Activated CD8-positive, alpha-beta T cell treated with anti-CD3 and anti-CD28 coated beads, Interleukin-2, amount 10 ng/mL, durations not matched to agents 7 days and 5 days (primary cell): ENCODE measurements around the gene BRD4. TPM values are rescaled to one million over a fixed set of nuclear protein-coding genes. Genes with fewer than 3 reads are reported as not detected.

Source experiments
- ATAC-seq: fragments of 150-1000 bp; cut with Tn5 transposase; one replicate; pipeline ENCODE4 v1.10.0; 2021; ENCODE audit warnings: moderate library complexity
- CTCF ChIA-PET: fragments of 350-600 bp; sonication (Branson Sonifier 250); formaldehyde crosslinking; loops from one replicate; lab custom pipeline; 2021; ENCODE audit warnings: antibody characterized with exemption; lab: Charles Lee
- POLR2A ChIA-PET: fragments of 350-600 bp; sonication (Branson Sonifier 250); formaldehyde crosslinking; loops from one replicate; lab custom pipeline; 2021; ENCODE audit warnings: antibody characterized with exemption; lab: Charles Lee
- DNase-seq: peaks from one replicate; pipeline ENCODE4 v3.0.0-alpha.2; 2020
- H3K27ac Mint-ChIP-seq: one replicate; pipeline ENCODE4 v1.8.0; 2021; ENCODE audit warnings: mild to moderate bottlenecking, mixed read lengths
- H3K27me3 Mint-ChIP-seq: one replicate; pipeline ENCODE4 v1.8.0; 2021; ENCODE audit warnings: low read depth, mixed read lengths
- H3K36me3 Mint-ChIP-seq: one replicate; pipeline ENCODE4 v1.8.0; 2021; ENCODE audit warnings: low read depth, mixed read lengths
- H3K4me1 Mint-ChIP-seq: one replicate; pipeline ENCODE4 v1.8.0; 2021; ENCODE audit warnings: low read depth, mixed read lengths
- H3K4me3 Mint-ChIP-seq: one replicate; pipeline ENCODE4 v1.8.0; 2021; ENCODE audit warnings: mild to moderate bottlenecking, mixed read lengths
- H3K9me3 Mint-ChIP-seq: one replicate; pipeline ENCODE4 v1.8.0; 2022; ENCODE audit warnings: mixed read lengths; ENCODE audit not compliant: insufficient read depth
- total RNA-seq, 2 experiments: library from RNA; stranded (reverse); gene quantifications; one replicate each; pipeline ENCODE4 v1.2.3, GENCODE V29; 2021

BRD4 gene
- total RNA-seq, 2 experiments from 2014 or later, result 102 to 108 TPM

DNA sequence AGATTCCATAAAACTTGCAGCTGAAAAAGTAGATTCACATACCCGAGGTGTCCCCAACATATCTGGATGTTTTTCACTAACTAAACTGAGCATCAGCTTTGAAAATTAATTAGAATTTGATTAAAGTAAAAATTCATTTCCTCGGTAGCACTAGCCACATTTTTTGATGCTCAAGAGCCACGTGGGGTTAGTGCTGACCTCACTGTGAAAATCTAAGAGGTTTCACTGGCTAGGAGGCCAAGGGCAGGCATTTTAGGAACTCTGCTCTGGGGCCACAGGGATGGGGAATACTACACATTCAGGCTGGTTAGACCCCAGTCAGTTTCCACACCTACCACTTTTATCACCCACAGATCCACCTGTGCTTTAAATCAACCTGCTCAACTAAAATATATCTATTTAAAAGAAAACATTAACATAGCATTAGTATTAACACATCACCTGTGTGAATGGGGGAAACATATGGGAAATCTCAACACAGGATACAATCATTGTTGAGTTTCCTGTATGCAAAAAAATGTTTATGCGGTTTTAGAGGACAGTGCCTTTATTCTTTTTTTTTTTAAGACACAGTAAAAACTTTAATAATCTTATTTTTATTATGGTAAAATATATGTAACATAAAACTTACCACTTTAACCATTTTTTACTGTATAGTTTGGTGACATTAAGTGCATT lies 45.5 kb downstream of the BRD4 start:
- no peaks in the 10 kb centered on the region for H3K9me3 Mint-ChIP-seq
- DNase-seq, result no peak
- CTCF ChIA-PET, result interaction anchor here (1.8 kb wide), 1 partner anchor 17 kb away, joined by 4 read pairs; no protein-coding TSS in a partner anchor
- H3K27ac Mint-ChIP-seq, result no peak overlapping the region
- ATAC-seq, result no peak
- no peaks in the 10 kb centered on the region for H3K27me3 Mint-ChIP-seq
- peaks cover 4% of the 10 kb centered on the region for H3K36me3 Mint-ChIP-seq
- POLR2A ChIA-PET, result no interaction called here
- H3K4me3 Mint-ChIP-seq, result no peak overlapping the region
- peaks cover 92% of the 10 kb centered on the region for H3K4me1 Mint-ChIP-seq

DNA sequence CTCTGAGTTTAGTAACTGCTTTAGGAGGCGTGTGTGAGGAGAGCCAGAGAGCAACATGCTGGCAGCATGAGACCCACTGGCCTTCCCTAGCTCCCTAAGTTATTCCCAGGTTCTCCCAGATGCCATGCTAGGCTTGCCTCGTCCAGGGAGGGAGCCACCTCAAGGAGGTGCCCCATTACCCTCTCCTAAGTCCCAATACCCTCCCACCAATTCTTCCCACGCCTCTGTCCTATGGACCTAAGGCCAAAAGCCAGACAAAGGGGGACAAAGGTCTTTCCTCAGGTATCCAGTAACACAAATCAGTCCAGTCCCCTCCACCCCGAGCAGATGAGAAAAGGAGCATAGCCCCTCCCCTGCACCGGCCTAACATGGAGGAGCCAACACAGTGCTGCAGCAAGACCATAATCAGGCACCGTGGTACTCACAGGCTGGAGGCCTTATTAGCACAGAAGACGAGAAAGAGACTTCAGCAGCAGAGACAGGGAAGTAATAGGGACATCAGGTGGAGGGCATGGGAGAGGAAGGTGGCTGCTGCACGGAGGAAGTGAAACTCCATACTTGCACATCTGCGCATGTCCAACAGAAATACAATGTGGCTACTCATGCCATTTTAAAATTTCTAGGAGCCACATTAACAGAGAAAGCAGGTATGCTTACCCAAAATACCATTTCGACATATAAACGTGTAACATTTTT lies 46.3 kb downstream of the BRD4 start:
- H3K27me3 Mint-ChIP-seq, result no peaks in the 10 kb centered on the region
- H3K4me3 Mint-ChIP-seq, result no peak overlapping the region
- H3K27ac Mint-ChIP-seq, result peak overlapping the region; percentile 58
- H3K36me3 Mint-ChIP-seq, result peaks cover 3% of the 10 kb centered on the region
- CTCF ChIA-PET, result interaction anchor here (1.8 kb wide), 1 partner anchor 17 kb away, joined by 4 read pairs; no protein-coding TSS in a partner anchor
- DNase-seq, result no peak
- peaks cover 84% of the 10 kb centered on the region for H3K4me1 Mint-ChIP-seq
- POLR2A ChIA-PET, result interaction anchor here (1.5 kb wide), 1 partner anchor 47 kb away, joined by 4 read pairs; no protein-coding TSS in a partner anchor
- no peaks in the 10 kb centered on the region for H3K9me3 Mint-ChIP-seq
- no peak for ATAC-seq

DNA sequence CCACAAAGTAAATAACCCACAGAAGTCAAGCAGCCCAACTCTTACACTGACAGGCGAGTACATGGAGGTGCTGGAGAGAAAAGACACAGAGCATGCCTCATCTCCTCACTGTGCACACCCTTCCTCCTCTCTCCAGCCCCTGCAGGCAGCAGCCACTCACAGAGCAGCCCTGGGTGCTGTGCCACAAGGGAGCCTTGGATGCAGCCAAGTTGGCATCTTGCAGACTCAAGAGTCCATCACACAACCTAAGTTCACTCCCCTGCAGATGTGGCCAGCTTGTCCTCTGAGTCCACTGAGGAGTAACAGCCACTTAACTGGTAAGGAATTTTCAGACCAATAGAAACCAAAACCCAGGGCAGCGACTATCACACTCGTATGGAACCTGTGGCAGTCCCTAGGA lies 47.4 kb downstream of the BRD4 start:
- Mint-ChIP-seq H3K36me3 (peaks cover 3% of the 10 kb centered on the region), H3K27me3 (no peaks in the 10 kb centered on the region), H3K4me1 (peaks cover 83% of the 10 kb centered on the region), H3K27ac (peak overlapping the region; percentile 43), H3K9me3 (no peaks in the 10 kb centered on the region), H3K4me3 (no peak overlapping the region)
- ChIA-PET CTCF (interaction anchor here (1.1 kb wide), 1 partner anchor 24 kb away, joined by 3 read pairs; no protein-coding TSS in a partner anchor), POLR2A (interaction anchor here (1.4 to 1.5 kb wide), 2 partner anchors 12 to 48 kb away, joined by 3 to 4 read pairs; no protein-coding TSS in a partner anchor)
- DNase-seq (no peak), ATAC-seq (no peak)

DNA sequence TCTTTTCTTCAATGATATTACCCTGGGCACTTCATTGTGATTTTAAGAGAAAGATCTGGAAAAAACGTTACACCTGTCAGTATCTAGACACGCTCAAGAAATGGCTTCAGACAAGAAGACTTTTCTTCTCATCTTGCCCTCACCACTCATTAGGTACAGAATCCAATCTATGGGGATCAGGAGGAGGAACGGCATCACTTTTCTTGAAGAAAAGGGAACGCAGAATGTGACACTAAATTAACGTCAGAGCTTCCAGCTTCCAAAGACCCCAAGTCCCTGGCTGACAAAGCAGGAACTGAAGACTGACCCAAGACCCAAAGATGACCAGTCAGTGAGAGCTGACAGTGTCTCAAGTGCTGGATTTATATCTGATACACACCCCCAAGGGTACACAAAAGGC lies 48.2 kb downstream of the BRD4 start:
- ChIA-PET CTCF (interaction anchor here (0.7 to 1.4 kb wide), 3 partner anchors 23 to 192 kb away, joined by 3 read pairs; partner anchors contain the start of gene AKAP8L), POLR2A (interaction anchor here (1.4 kb wide), 1 partner anchor 13 kb away, joined by 3 read pairs; no protein-coding TSS in a partner anchor)
- ATAC-seq, result no peak
- Mint-ChIP-seq H3K27ac (no peak overlapping the region), H3K4me3 (no peak overlapping the region), H3K36me3 (peaks cover 3% of the 10 kb centered on the region), H3K9me3 (no peaks in the 10 kb centered on the region), H3K27me3 (no peaks in the 10 kb centered on the region), H3K4me1 (peaks cover 84% of the 10 kb centered on the region)
- no peak for DNase-seq

DNA sequence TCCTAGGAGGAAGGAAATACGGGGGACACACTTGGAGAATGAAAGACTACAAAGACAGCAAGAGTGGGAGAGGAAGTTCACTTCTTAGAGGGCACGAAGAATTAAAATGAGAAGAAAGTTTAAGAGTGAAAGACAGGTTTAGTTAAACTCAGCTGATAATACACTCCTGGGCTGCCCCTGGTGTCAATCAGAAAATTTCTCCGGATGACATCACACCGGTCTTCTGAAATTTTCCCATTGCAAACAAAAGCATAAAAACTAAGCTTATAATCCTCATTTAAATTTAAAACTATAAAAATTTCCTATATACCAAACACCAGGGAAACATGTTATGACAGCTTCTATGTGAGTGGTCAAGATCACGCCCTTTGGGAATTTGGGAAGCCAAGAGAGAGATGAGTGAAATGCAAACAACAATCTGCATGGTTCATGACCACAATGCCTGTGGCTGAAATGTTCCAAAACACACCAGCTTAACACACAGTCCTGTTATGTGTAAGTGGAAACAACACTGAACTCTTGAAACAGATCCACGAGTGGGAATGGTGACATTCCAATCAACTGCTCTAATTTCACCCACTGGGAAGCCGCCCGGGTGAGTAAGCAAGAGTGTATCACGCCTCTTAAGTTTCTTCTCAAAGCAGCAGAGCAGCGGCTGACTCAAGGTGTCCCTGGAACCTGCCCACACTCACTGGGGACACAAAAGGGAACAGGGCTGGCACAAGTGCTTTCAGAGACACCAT lies 49.0 kb downstream of the BRD4 start:
- DNase-seq (no peak), ATAC-seq (no peak)
- peaks cover 78% of the 10 kb centered on the region for H3K4me1 Mint-ChIP-seq
- H3K36me3 Mint-ChIP-seq, result no peaks in the 10 kb centered on the region
- H3K4me3 Mint-ChIP-seq, result no peak overlapping the region
- POLR2A ChIA-PET, result interaction anchor here (0.5 to 1.5 kb wide), 3 partner anchors 8 to 54 kb away, joined by 3 to 5 read pairs (median 4); no protein-coding TSS in a partner anchor
- CTCF ChIA-PET, result interaction anchor here (0.7 to 2.0 kb wide), 5 partner anchors 14 to 191 kb away, joined by 3 to 8 read pairs (median 3); partner anchors contain the start of gene AKAP8L
- no peaks in the 10 kb centered on the region for H3K9me3 Mint-ChIP-seq
- peak overlapping the region; percentile 3 for H3K27ac Mint-ChIP-seq
- H3K27me3 Mint-ChIP-seq, result no peaks in the 10 kb centered on the region

DNA sequence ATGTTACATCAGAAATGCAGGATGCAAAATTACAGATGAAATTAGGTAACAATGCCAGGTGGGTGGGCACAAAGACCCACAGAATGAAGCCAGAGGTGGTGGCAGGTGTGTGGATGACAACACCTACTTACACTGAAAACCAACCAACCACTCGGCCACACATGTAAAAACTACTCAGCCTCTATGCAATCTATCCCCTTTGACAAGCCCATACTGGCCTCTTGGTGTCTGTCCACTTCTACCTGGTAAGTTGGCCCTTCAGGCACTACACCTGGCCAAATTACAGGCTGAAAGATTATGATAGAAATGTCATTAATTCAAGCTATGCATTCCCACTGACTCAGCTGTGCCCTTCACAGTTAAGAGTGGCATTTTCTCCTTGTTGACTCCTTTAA lies 50.0 kb downstream of the BRD4 start:
- CTCF ChIA-PET, result interaction anchor here (1.1 to 2.0 kb wide), 2 partner anchors 15 to 137 kb away, joined by 4 to 8 read pairs; partner anchors contain the start of gene AKAP8L
- Mint-ChIP-seq H3K36me3 (no peaks in the 10 kb centered on the region), H3K9me3 (no peaks in the 10 kb centered on the region), H3K27me3 (no peaks in the 10 kb centered on the region), H3K4me1 (peaks cover 68% of the 10 kb centered on the region), H3K4me3 (no peak overlapping the region), H3K27ac (peak overlapping the region; percentile 59)
- ATAC-seq (no peak), DNase-seq (no peak)
- POLR2A ChIA-PET, result interaction anchor here (0.7 to 1.5 kb wide), 3 partner anchors 9 to 136 kb away, joined by 3 to 5 read pairs (median 4); partner anchors contain the start of gene AKAP8L

DNA sequence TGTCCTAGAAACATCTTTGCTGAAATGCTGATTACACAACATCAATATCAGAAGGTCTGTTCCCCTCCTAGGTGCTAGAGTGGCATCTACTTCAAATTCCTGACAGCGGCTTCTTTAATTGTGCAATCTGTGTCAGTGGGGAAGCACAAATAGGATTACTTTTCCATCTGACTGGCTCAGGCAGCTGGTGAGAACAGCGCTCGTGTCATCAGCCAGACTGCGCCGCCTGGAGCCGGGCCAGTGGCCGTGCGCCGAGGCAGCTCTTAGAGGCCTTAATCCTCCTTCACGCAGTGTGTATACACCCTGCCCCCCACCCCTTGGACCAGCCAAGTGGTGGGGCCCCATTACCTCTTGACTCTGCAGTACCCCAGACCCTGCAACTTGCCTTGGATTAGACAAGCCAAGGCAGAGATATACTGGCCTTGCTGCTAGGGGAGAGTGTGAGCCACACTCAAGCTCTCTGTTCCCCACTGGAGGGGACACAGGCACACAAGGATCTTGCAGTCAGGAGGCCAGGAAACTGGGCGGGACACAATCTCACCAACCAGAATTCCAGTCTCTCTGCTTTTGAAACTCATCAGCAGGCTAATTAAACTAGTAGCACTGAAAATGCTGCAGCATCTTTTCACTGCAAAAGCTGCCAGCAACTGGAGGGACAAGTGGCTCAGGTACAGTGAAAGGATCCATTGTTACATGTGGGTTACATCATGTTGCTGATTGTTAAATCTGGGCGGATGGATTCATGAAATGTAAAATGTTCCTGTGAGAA lies 51.2 kb downstream of the BRD4 start:
- no peaks in the 10 kb centered on the region for H3K36me3 Mint-ChIP-seq
- no peaks in the 10 kb centered on the region for H3K27me3 Mint-ChIP-seq
- POLR2A ChIA-PET, result interaction anchor here (0.6 kb wide), 1 partner anchor 40 kb away, joined by 4 read pairs; no protein-coding TSS in a partner anchor
- H3K9me3 Mint-ChIP-seq, result no peaks in the 10 kb centered on the region
- H3K4me3 Mint-ChIP-seq, result no peak overlapping the region
- CTCF ChIA-PET, result no interaction called here
- H3K27ac Mint-ChIP-seq, result no peak overlapping the region
- ATAC-seq (no peak), DNase-seq (no peak)
- peaks cover 64% of the 10 kb centered on the region for H3K4me1 Mint-ChIP-seq

DNA sequence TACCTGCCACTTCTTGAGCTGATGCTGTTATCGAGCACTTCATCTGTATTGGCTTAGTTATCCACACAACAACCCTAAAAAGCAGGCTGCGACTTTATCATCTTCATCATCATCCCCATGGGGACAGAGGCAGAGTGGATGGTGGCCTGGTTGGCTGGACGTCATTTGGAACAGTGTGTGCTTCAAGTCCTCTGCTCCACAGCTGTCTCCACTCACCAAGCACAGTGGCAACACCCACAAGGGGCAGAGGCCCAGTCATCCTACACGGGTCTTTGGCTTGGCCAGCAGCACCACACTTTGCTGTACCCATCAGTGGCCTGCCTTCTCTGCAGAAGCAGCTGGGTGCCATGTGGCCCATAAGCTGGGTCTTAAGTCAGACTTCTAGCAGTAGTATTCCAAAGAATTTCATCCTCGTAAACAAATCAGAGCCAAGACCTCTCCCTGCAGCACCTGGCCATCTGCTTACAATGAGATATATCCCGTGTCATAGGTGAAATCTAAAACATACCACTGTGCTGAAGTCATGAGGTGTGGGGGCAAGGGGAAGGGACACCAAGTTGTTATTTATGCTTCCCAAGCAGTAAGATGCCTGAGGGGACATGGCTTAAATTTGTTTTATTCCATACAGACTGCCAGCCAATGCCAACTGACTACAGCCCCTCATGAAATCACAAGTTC lies 52.2 kb downstream of the BRD4 start:
- no peaks in the 10 kb centered on the region for H3K36me3 Mint-ChIP-seq
- no peak overlapping the region for H3K4me3 Mint-ChIP-seq
- no peaks in the 10 kb centered on the region for H3K27me3 Mint-ChIP-seq
- no peak overlapping the region for H3K27ac Mint-ChIP-seq
- H3K4me1 Mint-ChIP-seq, result peaks cover 55% of the 10 kb centered on the region
- no peak for DNase-seq
- H3K9me3 Mint-ChIP-seq, result no peaks in the 10 kb centered on the region
- ATAC-seq, result no peak
- ChIA-PET POLR2A (interaction anchor here (1.5 kb wide), 1 partner anchor 98 kb away, joined by 4 read pairs; no protein-coding TSS in a partner anchor), CTCF (no interaction called here)

DNA sequence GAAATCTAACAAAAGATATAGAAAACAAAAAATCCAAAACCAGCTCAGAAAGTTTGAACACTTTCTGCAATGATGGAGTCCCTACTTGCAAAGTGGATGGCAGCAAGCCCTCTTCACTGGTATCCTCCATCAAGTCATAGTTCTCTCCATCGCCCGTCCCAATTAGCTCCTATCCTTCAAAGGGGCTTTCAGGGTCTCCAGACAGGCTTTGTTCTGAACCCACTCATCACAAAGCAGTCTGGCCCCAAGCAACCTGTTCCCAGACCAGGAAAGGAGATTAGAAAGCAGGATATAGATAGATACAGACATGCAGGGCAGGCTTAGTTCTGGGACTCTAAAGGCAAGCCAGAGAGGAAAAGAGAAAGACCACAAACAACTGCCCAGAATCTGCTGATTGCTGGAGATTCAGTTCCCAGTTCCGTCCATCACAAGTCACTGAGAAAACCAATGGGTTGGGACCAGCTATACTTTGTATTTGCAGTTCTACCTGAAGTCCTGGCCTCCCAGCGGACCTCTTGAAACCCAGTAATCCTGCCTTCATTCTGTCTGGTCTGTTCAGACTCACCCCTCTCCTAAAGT lies 52.9 kb downstream of the BRD4 start:
- no peak overlapping the region for H3K4me3 Mint-ChIP-seq
- H3K27ac Mint-ChIP-seq, result peak overlapping the region; percentile 69
- H3K9me3 Mint-ChIP-seq, result no peaks in the 10 kb centered on the region
- ATAC-seq (no peak), DNase-seq (no peak)
- H3K27me3 Mint-ChIP-seq, result no peaks in the 10 kb centered on the region
- peaks cover 47% of the 10 kb centered on the region for H3K4me1 Mint-ChIP-seq
- CTCF ChIA-PET, result no interaction called here
- H3K36me3 Mint-ChIP-seq, result no peaks in the 10 kb centered on the region
- POLR2A ChIA-PET, result interaction anchor here (1.5 kb wide), 1 partner anchor 99 kb away, joined by 4 read pairs; no protein-coding TSS in a partner anchor

DNA sequence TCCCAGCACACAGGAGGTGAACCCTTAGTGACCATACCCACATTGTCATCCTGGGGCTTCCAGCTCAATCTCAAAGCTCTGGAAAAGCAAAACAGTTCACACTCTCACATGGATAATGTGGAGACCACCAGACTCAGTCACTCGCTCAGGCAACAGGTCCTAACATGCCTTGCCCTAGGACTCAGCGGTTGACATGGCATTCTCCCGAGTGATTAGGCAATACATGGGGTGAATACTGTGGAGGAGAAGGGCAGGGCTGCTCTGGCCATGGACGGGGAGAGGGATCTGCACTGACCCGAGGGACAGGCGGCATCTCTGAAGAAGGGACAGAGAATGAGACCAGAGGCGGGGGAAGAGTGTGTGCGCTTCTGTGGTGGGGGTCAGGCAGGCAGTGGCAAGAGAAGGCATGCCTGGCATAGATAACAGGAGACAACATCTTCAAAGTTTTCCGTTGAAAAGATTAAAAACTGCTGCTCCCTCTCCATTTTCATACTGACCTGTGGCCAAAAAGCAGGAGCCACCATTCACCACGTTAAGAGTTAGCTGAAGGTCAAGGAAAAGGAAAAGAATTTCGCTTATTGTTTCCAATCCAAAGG lies 55.6 kb downstream of the BRD4 start:
- POLR2A ChIA-PET, result no interaction called here
- Mint-ChIP-seq H3K36me3 (peaks cover 8% of the 10 kb centered on the region), H3K27me3 (no peaks in the 10 kb centered on the region), H3K4me1 (peaks cover 26% of the 10 kb centered on the region), H3K4me3 (no peak overlapping the region), H3K9me3 (no peaks in the 10 kb centered on the region), H3K27ac (peak overlapping the region; percentile 31)
- ATAC-seq, result no peak
- CTCF ChIA-PET, result no interaction called here
- DNase-seq, result no peak
